ENCODE results near the gene MBD5.

DNA sequence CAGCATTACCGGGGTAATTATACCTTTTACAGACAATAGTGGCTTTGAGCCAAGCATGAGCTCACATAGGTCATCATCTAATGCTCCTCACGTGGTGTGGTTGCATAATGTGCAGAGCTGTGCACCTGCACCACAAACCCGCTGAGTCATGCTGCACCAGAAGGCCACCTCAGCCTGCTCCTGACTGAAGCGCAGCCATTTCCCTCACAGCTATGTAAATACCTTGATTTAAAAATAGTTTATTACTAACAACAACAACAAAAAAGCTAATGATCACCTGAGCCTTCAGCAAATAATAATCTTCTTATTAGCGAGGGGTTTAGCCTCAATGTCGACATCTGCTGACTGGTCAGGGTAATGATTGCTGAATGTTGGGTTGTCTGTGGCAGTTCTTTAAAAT lies 238.8 kb downstream of the MBD5 start:
- TF ChIP-seq, protein P1, sequence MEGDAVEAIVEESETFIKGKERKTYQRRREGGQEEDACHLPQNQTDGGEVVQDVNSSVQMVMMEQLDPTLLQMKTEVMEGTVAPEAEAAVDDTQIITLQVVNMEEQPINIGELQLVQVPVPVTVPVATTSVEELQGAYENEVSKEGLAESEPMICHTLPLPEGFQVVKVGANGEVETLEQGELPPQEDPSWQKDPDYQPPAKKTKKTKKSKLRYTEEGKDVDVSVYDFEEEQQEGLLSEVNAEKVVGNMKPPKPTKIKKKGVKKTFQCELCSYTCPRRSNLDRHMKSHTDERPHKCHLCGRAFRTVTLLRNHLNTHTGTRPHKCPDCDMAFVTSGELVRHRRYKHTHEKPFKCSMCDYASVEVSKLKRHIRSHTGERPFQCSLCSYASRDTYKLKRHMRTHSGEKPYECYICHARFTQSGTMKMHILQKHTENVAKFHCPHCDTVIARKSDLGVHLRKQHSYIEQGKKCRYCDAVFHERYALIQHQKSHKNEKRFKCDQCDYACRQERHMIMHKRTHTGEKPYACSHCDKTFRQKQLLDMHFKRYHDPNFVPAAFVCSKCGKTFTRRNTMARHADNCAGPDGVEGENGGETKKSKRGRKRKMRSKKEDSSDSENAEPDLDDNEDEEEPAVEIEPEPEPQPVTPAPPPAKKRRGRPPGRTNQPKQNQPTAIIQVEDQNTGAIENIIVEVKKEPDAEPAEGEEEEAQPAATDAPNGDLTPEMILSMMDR (IDR thresholded peaks at IDR 0.05), result no peak
- no peak for TF ChIP-seq ZFX (IDR thresholded peaks at IDR 0.05; ENCODE audit: borderline replicate concordance)
